Mesothelial cell of epicardium (in vitro differentiated cells): ENCODE results near the gene STX4. TPM values are rescaled to one million over a fixed set of nuclear protein-coding genes. Genes with fewer than 3 reads are reported as not detected.
A peak's percentile ranks its signal among the peaks of the same experiment; 100 is the strongest.
"Not testable (repeated sequence)": the region's sequence is repeated elsewhere in the genome, so short reads cannot be mapped to it uniquely, and the experiment has no call there.

ENCODE experiments used
- DNase-seq, 2 experiments: peaks; one replicate each; pipeline ENCODE4 v3.0.0; 2021; ENCODE audit warnings: low spot score in 2 of 2; ENCODE audit not compliant: unreplicated experiment in 2 of 2
- H3K27ac Mint-ChIP-seq: 2 replicates; pipeline ENCODE4 v1.8.0; 2021; ENCODE audit warnings: mixed read lengths
- H3K27me3 Mint-ChIP-seq: 2 replicates; pipeline ENCODE4 v1.8.0; 2021; ENCODE audit warnings: low read depth, mixed read lengths
- H3K36me3 Mint-ChIP-seq: 2 replicates; pipeline ENCODE4 v1.8.0; 2021; ENCODE audit warnings: mixed read lengths
- H3K4me1 Mint-ChIP-seq: 2 replicates; pipeline ENCODE4 v1.8.0; 2021; ENCODE audit warnings: mixed read lengths
- H3K4me3 Mint-ChIP-seq: 2 replicates; pipeline ENCODE4 v1.8.0; 2021; ENCODE audit warnings: mild to moderate bottlenecking, moderate library complexity, mixed read lengths
- H3K9me3 Mint-ChIP-seq: 2 replicates; pipeline ENCODE4 v1.8.0; 2021; ENCODE audit warnings: mixed read lengths
- CTCF ChIP-seq: fragments of 200-600 bp; sonication (generic); IDR thresholded peaks from one replicate; pipeline ENCODE4 v1.5.0; 2021; ENCODE audit warnings: antibody characterized with exemption; ENCODE audit not compliant: unreplicated experiment
- total RNA-seq: library from RNA; stranded (reverse); gene quantifications from 3 replicates; pipeline ENCODE4 v1.2.1, GENCODE V29; 2021

STX4 gene
- total RNA-seq, 1 donor from 2014 or later: 42.8 TPM

- no peak overlapping the region for H3K27ac Mint-ChIP-seq
- H3K9me3 Mint-ChIP-seq: no peaks in the 10 kb centered on the region
- DNase-seq: no peak
- H3K4me3 Mint-ChIP-seq: peak overlapping the region; percentile 60
- peaks cover 6% of the 10 kb centered on the region for H3K4me1 Mint-ChIP-seq
- peaks cover 80% of the 10 kb centered on the region for H3K27me3 Mint-ChIP-seq
- H3K36me3 Mint-ChIP-seq: no peaks in the 10 kb centered on the region
- no peak for TF ChIP-seq CTCF
These were observed 23.3 kb upstream of the STX4 start for GRCh38 chr16:31009894-31010584.

GRCh38 chr16:31010585-31011325 lies 22.6 kb upstream of the STX4 start, which contains the start of gene STX1B:
TSS of gene STX1B (minus strand) at chr16:31010638. CDS start at chr16:31010396, 242 bp downstream.
- Mint-ChIP-seq H3K9me3 (no peaks in the 10 kb centered on the region), H3K27ac (no peak within 1 kb of the TSS)
- peak in 1 of 2 experiments; percentile 42 for DNase-seq

GRCh38 chr16:31011815-31012214 lies 21.5 kb upstream of the STX4 start:
- peaks cover 77% of the 10 kb centered on the region for H3K27me3 Mint-ChIP-seq
- not testable (repeated sequence) for DNase-seq, H3K27ac Mint-ChIP-seq, H3K4me1 Mint-ChIP-seq, H3K9me3 Mint-ChIP-seq, H3K36me3 Mint-ChIP-seq
- H3K4me3 Mint-ChIP-seq: peak overlapping the region; percentile 66

More at GRCh38 chr16:31010585-31011325, 22.6 kb upstream of the STX4 start, which contains the start of gene STX1B:
- Mint-ChIP-seq H3K4me1 (peaks cover 6% of the 10 kb centered on the region), H3K4me3 (peak within 1 kb of the TSS; percentile 66), H3K27me3 (peaks cover 83% of the 10 kb centered on the region), H3K36me3 (no peaks in the 10 kb centered on the region)
- TF ChIP-seq CTCF: no peak

- not testable (repeated sequence) for H3K27ac Mint-ChIP-seq, H3K4me1 Mint-ChIP-seq, DNase-seq, H3K4me3 Mint-ChIP-seq, H3K9me3 Mint-ChIP-seq, H3K36me3 Mint-ChIP-seq
- peaks cover 67% of the 10 kb centered on the region for H3K27me3 Mint-ChIP-seq
These were observed 20.1 kb upstream of the STX4 start for GRCh38 chr16:31013292-31013691.

GRCh38 chr16:31016018-31016417 lies 17.3 kb upstream of the STX4 start:
- no peak for DNase-seq
- Mint-ChIP-seq H3K4me1 (peaks cover 2% of the 10 kb centered on the region), H3K27me3 (peaks cover 44% of the 10 kb centered on the region), H3K4me3 (no peak overlapping the region), H3K27ac (no peak overlapping the region), H3K36me3 (no peaks in the 10 kb centered on the region), H3K9me3 (no peaks in the 10 kb centered on the region)
- TF ChIP-seq CTCF: no peak

GRCh38 chr16:31017756-31018155 lies 15.6 kb upstream of the STX4 start:
- DNase-seq, H3K4me1 Mint-ChIP-seq, H3K4me3 Mint-ChIP-seq, H3K9me3 Mint-ChIP-seq, H3K36me3 Mint-ChIP-seq, H3K27ac Mint-ChIP-seq: not testable (repeated sequence)
- peaks cover 27% of the 10 kb centered on the region for H3K27me3 Mint-ChIP-seq

- Mint-ChIP-seq H3K27me3 (peaks cover 2% of the 10 kb centered on the region), H3K4me1 (no peaks in the 10 kb centered on the region), H3K27ac (no peak overlapping the region), H3K4me3 (no peak overlapping the region), H3K9me3 (no peaks in the 10 kb centered on the region), H3K36me3 (no peaks in the 10 kb centered on the region)
- DNase-seq: no peak
- no peak for TF ChIP-seq CTCF
These were observed 12.8 kb upstream of the STX4 start for GRCh38 chr16:31020536-31020935.
